ENCODE measurements around the gene TMCO6.
"Not testable (repeated sequence)": the region's sequence is repeated elsewhere in the genome, so short reads cannot be mapped to it uniquely, and the experiment has no call there.

Gene TMCO6

GRCh38 chr5:140630292-140631035 is 8.8 kb upstream of the TMCO6 start:
- in situ Hi-C loops (cut with MboI; ENCODE audit: low sequenced_read_pairs), result no loop called here

GRCh38 chr5:140631036-140631417 is 8.2 kb upstream of the TMCO6 start:
- in situ Hi-C loops (cut with MboI; ENCODE audit: low sequenced_read_pairs), result no loop called here

GRCh38 chr5:140631831-140632365 is 7.4 kb upstream of the TMCO6 start:
- in situ Hi-C loops (cut with MboI; ENCODE audit: low sequenced_read_pairs), result no loop called here

- in situ Hi-C loops (cut with MboI; ENCODE audit: low sequenced_read_pairs), result no loop called here
Observed at GRCh38 chr5:140632366-140633020, 6.8 kb upstream of the TMCO6 start.

GRCh38 chr5:140633021-140633471 is 6.2 kb upstream of the TMCO6 start, which contains the start of gene CD14:
Gene CD14, minus strand, starts transcription at chr5:140633175. Its CDS starts 104 bp downstream, at chr5:140633071.
- in situ Hi-C loops (cut with MboI; ENCODE audit: low sequenced_read_pairs), result no loop called here

GRCh38 chr5:140633501-140633900 is 5.8 kb upstream of the TMCO6 start:
- in situ Hi-C loops (cut with MboI; ENCODE audit: low sequenced_read_pairs), result no loop called here

- in situ Hi-C loops (cut with MboI; ENCODE audit: low sequenced_read_pairs), result no loop called here
Observed at GRCh38 chr5:140634103-140634502, 5.1 kb upstream of the TMCO6 start.

- in situ Hi-C loops (cut with MboI; ENCODE audit: low sequenced_read_pairs), result no loop called here
Observed at GRCh38 chr5:140635291-140636257, 3.7 kb upstream of the TMCO6 start.

- in situ Hi-C loops (cut with MboI; ENCODE audit: low sequenced_read_pairs), result no loop called here
Observed at GRCh38 chr5:140637371-140638100, 1.7 kb upstream of the TMCO6 start.

- in situ Hi-C loops (cut with MboI; ENCODE audit: low sequenced_read_pairs), result not testable (repeated sequence)
Observed at GRCh38 chr5:140638898-140639147, 428 bp upstream of the TMCO6 start.

- in situ Hi-C loops (cut with MboI; ENCODE audit: low sequenced_read_pairs), result no loop called here
Observed at GRCh38 chr5:140641716-140642115, 2.5 kb downstream of the TMCO6 start.

GRCh38 chr5:140642718-140643117 is 3.5 kb downstream of the TMCO6 start:
- in situ Hi-C loops (cut with MboI; ENCODE audit: low sequenced_read_pairs), result no loop called here

GRCh38 chr5:140647042-140647419 is 7.8 kb downstream of the TMCO6 start:
- in situ Hi-C loops (cut with MboI; ENCODE audit: low sequenced_read_pairs), result no loop called here

GRCh38 chr5:140658870-140659269 is 19.6 kb downstream of the TMCO6 start:
- in situ Hi-C loops (cut with MboI; ENCODE audit: low sequenced_read_pairs), result no loop called here

GRCh38 chr5:140660371-140660770 is 21.1 kb downstream of the TMCO6 start:
- in situ Hi-C loops (cut with MboI; ENCODE audit: low sequenced_read_pairs), result not testable (repeated sequence)

GRCh38 chr5:140664030-140664358 is 24.7 kb downstream of the TMCO6 start:
- in situ Hi-C loops (cut with MboI; ENCODE audit: low sequenced_read_pairs), result no loop called here

GRCh38 chr5:140664359-140665119 is 25.3 kb downstream of the TMCO6 start, which contains the start of gene WDR55:
Gene WDR55, plus strand, starts transcription at chr5:140664904. Its CDS starts 9 bp downstream, at chr5:140664913.
- in situ Hi-C loops (cut with MboI; ENCODE audit: low sequenced_read_pairs), result no loop called here

- in situ Hi-C loops (cut with MboI; ENCODE audit: low sequenced_read_pairs), result not testable (repeated sequence)
Observed at GRCh38 chr5:140671035-140671434, 31.8 kb downstream of the TMCO6 start.

- in situ Hi-C loops (cut with MboI; ENCODE audit: low sequenced_read_pairs), result no loop called here
Observed at GRCh38 chr5:140671472-140672125, 32.3 kb downstream of the TMCO6 start.
